GM21381 (cell line): ENCODE data around the gene ZNF780A.
"Not testable (repeated sequence)": the region's sequence is repeated elsewhere in the genome, so short reads cannot be mapped to it uniquely, and the experiment has no call there.

Experiments used
- ATAC-seq: cut with Tn5 transposase; IDR thresholded peaks from one replicate; pipeline ENCODE4 v1.9.1; 2021; ENCODE audit warnings: mild to moderate bottlenecking, moderate library complexity; ENCODE audit not compliant: unreplicated experiment

Gene ZNF780A

DNA sequence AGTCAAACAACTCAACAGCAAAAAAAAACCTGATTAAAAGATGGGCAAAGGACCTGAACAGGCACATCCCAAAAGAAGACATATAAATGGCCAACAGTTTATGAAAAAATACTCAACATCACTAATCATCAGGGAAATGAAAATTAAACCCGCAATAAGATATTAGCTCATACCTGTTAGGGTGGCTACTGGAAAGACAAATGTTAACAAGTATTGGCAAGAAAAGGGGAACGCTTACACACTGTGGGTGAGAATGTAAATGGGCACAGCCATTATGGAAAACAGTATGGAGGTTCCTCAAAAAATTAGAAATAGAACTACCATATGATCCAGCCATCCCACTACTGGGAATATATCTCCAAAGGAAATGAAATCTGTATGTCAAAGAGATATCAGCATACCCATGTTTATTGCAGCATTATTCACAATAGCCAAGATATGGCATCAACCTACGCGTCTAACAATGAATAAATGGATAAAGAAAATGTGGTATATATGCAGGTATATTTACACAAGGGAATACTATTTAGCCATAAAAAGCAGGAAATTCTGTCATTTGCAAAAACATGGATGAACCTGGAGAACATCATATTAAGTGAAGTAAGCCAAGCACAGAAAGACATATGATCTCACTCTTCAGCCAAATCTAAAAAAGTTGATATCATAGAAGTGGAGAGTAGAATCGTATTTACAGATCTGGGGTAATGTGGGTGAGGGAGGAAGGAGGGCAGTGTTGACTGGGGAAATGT lies 2.3 kb downstream of the ZNF780A start:
- no peak for ATAC-seq

DNA sequence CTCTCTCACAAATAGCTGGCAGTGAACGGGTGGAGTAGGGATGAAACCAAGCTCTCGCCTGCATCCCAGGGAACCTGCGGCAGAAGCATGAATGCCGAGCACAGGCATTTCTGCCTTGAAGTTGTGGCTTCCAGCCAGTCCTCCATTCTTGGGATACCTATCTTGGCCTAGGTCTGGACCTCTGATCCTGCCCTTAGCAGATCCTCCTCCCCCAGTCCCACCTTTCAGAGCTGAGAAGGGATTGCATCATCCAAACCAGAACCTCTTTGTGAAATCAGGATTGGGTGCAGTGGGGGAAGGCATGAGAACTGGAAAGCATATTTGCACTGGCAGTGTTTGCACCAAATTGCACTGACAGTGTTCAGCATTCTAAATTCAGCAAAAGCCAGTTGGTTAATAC lies 5.8 kb downstream of the ZNF780A start:
- no peak for ATAC-seq

DNA sequence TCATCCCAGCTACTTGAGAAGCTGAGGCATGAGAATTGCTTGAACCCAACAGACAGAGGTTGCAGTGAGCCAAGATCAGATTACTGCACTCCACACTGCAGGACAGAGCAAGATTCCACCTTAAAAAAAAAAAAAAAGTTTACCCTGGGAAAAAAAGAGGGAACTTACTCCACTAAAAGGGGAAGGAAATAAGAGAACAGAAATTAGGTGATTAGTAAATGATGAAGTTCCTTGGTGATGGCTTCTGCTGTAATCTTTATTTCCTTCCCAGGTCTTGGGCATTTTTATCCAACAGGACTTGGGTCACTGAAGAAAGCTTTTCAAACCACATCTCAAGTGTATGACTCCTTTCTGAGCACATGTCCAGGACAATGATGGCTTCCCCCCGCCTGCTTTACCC lies 9.3 kb downstream of the ZNF780A start:
- no peak for ATAC-seq

DNA sequence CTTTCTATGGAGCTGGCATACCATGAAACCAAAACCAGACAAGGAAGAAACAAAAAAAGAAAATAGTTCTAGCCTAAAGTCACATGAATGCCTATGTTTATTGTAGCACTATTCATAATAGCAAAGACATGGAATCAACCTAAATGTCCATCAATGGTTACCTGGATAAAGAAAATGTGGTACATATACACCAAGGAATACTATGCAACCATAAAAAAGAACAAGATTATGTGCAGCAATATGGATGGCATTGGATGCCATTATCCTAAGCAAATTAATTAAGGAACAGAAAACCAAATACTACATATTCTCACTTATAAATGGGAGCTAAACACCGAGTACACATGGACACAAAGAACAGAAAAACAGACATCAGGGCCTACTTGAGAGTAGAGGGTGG lies 10.5 kb downstream of the ZNF780A start:
- no peak for ATAC-seq

DNA sequence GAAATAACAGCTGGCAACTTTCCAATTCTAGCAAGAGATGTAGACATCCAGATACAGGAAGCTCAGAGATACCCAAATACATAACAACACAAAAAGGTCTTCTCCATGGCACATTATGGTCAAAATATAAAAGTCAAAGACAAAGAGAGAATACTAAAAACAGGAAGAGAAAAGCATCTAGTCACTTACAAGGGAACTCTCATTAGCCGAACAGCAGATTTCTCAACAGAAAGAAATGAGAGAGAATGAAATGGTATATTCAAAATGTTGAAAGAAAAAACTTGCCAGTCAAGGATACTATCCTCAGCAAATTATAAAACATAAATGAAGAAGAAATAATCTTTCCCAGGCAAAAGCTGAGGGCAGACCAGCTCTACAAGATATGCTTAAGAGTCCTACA lies 12.4 kb downstream of the ZNF780A start:
- no peak for ATAC-seq

DNA sequence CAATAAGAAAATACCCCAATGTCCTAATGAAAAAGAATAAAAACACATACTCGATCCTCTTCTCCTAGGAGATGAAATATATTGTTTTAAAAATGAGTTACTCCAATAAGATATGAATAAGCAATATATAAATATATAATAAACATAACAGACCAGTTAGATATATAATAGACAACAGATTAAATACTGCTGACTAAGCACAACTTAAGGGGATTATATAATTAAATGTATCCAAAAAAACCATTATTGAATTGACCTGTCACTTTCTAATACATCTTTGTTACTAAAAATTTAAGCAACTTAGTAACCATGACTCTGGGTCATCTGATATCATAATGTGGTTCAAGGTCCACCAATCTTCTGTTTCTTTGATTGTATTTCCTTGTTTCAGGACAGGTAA lies 20.7 kb downstream of the ZNF780A start:
- no peak for ATAC-seq

DNA sequence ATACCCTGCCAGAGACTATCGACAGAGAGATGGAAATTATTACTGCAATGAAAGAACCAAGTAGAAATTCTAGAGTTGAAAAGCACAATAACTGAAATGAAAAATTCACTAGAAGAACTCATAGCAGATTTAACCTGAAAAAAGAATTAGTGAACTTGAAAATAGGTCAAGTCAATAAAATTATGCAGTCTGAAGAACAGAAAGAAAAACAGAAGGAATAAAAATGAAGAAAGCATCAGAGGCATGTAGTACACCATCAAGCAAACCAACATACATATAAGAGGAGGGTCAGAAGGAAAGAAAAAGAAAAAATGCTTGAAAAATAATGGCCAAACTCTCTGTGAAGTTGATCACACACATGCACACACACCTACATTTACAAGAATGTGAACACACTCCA lies 31.1 kb downstream of the ZNF780A start:
- no peak for ATAC-seq

DNA sequence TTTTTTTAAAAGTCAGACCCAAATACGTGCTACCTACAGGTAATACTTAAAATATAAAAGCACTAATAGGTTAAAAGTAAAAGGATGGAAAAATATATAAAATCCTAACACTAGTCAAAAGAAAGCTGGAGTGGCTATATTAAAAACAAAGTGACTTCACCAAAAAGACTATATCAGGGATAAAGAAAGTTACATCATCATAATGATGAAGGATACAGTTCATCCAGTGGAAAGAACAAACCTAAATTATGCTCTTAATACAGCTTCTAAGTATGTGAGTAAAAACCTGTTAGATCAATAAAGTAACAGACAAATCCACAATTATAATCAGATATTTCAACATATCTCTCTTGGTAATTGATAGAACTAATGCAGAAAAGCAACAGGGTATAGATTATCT lies 33.6 kb downstream of the ZNF780A start:
- no peak for ATAC-seq

DNA sequence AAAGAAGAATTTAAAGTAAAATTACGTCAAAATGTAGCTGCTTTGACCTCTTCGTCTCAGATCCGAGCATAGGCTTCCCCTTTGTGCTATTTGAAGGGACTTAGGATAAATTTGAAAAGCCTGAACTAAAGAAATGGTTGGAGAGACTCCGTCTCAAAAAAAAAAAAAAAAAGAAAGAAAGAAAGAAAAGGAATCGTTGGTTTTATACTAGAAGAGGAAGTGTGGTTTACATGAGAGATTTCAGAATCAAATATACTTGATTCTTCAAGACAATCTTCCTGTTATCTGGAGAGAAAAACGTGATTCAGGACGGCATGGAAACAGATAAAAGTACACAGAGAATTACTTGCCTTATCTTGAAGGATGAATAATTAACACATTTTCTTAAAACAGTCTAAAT lies 34.2 kb downstream of the ZNF780A start:
- no peak for ATAC-seq

DNA sequence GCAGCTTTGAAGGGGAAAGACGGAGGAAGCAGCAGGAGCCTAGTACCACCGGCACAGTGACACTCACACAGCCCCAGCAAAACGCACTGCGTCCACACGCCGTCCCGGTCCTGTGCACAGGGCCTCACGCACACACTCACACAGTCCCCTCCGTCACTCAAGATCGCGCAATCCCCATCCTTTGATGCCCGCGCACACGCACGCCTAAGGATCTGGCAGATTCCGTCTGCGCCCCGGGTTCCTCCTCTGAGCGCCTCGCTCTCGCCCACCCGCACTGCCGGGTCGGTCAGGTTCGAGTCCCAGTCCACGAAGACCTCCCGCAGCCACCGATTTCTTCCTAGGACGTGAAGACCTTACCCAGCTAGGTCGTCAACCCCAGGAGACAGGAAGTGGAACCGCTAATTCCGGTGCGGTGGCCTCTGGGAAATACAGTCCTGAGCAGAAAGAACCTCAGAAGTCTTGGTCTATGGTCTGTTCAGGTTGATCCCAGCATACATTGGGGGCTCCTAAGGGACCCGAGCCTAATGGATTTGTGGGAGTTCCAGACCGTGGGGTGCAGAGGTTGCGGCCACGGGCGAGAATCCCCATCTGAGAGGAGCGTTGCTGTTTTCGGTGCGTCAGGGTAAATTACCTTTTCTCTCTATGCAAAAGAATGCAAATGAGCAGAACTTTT lies 34.8 kb downstream of the ZNF780A start, which contains the start of gene ZNF780B:
TSS of gene ZNF780B (minus strand) at position 400 of the 673 bp plus-strand sequence. CDS start 5,899 bp downstream, outside the sequence.
- ATAC-seq: peak; percentile 84

DNA sequence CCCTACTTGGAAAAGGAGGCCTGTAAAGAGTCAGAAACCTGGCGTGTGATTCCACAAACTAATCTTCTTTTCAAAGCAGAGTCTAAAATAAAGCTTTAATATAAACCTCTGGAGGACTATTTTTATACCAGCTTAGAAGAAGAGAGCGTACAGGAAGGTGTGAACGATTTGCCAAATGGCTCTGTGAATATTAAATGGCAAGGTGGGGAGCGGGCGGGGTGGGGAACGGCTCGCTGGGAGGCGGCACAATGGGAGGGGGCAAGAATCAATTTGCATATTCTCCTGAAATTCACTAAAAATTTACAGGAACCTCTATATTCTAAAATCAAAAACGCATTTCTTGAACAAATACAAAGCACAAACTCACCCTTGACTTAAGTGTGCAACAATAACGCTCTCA lies 35.7 kb downstream of the ZNF780A start:
- no peak for ATAC-seq

DNA sequence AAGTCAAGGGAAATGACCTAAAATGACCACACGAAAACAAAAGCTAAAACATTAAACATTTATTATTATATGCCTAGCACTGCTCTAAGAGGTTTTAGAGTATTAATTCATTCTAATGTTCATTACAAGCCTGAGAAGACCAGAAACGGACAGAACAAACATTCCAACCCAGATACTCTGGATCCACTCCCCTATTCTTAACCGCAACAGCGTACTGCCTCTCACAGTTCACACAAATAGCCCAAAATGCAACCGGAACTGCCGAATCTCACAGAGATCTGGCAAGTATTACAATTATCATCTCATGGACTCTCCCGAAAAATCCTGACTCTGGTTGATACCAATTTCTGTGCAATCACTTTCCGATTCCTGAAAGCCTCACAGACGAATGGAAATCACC lies 36.1 kb downstream of the ZNF780A start:
- ATAC-seq: no peak

DNA sequence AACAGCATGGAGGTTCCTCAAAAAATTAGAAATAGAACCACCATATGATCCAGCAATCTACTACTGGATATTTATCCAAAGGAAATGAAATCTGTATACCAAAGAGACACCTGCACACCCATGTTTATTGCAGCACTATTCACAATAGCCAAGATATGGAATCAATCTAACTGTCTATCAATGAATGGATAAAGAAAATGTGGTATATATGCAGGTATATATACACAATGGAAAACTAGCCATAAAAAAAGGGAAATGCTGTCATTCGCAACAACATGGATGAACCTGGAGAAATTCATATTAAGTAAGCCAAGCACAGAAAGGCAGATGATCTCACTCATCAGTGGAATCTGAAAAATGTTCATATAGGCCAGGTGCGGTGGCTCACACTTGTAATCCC lies 37.3 kb downstream of the ZNF780A start:
- no peak for ATAC-seq

DNA sequence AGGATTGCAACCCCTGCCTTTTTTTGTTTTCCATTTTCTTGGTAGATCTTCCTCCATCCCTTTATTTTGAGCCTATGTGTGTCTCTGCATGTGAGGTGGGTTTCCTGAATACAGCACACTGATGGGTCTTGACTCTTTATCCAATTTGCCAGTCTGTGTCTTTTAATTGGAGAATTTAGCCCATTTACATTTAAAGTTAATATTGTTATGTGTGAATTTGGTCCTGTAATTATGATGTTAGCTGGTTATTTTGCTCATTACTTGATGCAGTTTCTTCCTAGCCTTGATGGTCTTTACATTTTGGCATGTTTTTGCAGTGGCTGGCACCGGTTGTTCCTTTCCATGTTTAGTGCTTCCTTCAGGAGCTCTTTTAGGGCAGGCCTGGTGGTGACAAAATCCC lies 49.0 kb downstream of the ZNF780A start:
- not testable (repeated sequence) for ATAC-seq

DNA sequence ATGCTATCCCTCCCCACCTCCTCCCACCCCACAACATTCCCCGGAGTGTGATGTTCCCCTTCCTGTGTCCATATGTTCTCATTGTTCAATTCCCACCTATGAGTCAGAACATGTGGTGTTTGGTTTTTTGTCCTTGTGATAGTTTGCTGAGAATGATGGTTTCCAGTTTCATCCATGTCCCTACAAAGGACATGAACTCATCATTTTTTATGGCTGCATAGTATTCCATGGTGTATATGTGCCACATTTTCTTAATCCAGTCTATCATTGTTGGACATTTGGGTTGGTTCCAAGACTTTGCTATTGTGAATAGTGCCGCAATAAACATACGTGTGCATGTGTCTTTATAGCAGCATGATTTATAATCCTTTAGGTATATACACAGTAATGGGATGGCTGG lies 52.7 kb downstream of the ZNF780A start:
- ATAC-seq: not testable (repeated sequence)

DNA sequence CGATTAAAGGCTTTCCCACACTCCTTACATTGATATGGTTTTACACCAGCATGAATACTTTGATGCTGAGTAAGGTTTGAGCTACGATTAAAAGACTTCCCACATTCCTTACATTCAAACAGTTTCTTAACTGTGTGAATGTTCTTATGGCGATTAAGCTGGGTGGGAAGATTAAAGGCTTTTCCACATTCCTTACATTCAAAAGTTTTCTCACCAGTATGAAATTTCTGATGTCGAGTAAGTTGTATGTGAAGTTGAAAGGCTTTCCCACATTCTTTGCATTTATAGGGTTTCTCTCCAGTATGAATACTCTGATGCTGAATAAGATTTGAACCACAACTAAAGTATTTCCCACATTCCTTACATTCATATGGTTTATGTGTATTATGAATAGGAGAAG lies 54.7 kb downstream of the ZNF780A start:
- no peak for ATAC-seq

DNA sequence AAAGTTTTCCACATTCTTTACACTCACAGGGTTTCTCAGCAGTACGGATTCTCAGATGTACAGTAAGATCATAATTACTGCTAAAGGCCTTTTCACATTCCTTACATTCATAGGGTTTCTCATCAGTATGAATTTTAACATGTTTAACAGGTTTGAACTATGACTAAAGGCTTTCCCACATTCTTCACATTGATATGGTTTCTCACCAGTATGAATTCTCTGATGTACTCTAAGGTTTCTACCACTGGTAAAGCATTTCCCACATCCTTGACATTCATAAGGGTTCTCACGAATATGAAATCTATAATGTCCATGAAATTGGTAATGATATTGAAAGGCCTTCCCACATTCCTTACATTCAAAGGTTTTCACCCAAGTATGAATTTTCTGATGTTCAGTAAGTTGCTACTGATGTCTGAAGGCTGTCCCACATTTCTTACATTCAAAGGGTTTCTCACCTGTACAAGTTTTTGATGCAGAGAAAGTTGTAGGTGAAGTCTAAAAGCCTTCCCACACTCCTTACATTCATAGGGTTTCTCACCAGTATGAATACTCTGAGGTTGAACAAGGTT lies 56.7 kb downstream of the ZNF780A start:
- ATAC-seq: no peak

DNA sequence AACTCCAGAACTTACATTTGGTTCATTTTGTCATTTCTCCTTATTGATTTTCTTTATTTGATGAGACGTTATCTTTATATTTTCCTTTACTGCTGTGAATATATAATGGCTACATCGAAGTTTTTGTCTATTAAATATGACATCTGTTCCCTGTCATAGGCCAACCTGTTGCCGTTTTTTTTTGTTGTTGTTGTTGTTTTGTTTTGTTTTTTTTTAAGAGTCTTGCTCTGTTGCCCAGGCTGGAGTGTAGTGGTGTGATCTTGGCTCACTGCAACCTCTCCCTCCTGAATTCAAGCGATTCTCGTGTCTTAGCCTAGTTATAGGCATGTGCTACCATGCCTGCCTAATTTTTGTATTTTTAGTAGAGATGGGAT lies 64.2 kb downstream of the ZNF780A start:
- ATAC-seq: no peak

DNA sequence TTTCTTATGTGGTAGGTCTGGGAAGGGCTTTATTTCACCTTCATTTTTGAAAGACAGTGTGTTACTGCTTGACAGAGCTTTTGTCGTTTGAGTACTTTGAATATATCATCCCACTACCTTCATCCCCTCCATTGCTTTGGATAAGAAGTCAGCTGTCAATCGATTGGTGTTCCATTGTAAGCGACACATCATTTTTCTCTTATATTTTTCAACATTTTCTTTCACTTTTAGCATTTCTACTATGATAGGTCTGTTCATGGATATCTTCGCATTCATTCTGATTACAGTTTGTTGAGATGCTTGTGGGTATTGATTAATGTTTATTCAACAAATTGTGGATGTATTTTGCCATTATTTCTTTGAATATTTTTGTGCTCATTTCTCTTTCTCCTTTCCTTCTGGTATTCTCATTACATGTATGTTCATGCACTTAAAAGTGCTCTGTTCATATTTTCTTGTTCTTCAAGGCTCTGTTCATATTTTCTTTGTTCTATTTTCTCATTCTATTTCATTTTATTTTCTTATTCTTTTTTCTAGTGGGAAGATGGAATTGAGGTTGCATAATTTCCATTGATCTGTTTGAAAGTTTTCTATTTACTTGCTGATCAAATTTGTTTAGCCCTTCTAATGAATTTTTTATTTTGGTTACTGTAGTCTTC lies 64.7 kb downstream of the ZNF780A start:
- no peak for ATAC-seq

DNA sequence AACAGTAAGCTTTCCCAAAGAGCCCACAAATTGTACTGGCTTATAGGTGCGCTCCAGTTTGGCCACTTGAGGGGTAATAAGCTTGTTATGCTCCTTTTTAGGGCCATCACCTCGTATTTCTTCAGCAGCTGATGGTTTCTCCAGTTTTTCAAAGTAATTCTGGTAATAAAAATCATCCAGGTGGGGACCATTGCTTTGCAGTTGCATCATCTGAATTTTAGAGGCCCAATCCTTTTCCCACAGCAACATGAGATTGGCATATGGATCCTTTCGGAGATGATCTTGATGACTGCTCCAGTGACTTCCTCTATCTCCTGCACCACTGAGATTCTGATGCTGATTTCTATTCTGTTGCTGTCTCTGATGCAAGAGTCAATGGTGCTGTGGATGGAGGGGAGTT lies 66.8 kb downstream of the ZNF780A start:
- ATAC-seq: no peak
